ENCODE measurements around the gene RSKR. TPM values are rescaled to one million over a fixed set of nuclear protein-coding genes. Genes with fewer than 3 reads are reported as not detected.

RSKR gene
- total and polyA plus RNA-seq, 2 donors (not counting 1 experiment from before 2014, with no cell fraction given) = 20.3 to 31.9 TPM

DNA sequence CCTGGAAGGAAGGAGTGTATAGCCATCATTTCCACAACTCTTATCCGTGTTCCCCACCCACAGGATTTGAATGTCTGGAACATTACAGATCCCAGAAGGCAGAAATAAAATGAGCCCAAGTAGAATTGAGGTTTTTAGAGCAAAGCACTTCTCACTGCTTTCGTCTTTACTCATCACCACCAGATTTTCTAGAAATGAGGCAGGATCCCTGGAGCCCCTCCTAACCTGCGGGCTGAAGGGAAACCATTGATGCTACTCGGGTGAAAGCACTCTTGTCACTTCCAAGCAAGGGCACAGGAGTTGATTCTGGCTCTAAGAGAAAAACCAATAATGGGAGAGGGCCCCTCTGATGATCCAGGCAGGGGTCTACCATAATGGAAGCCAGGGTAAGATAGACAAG is 34.5 kb downstream of the RSKR start:
- no peak overlapping the region for H3K4me3 Mint-ChIP-seq
- intact Hi-C loops (cut with micrococcal nuclease) = loop anchor here (10.0 kb wide), 1 partner anchor 135 kb away; the partner anchor contains the start of genes PROCA1, RAB34 and RPL23A
- H3K27ac ChIP-seq (ENCODE audit: low read length in 2 of 2) = no peak overlapping the region
- H4K20me1 ChIP-seq (ENCODE audit: control insufficient read depth, insufficient read depth, low read length, poor library complexity, severe bottlenecking) = no peaks in the 10 kb centered on the region
- no peaks in the 10 kb centered on the region for H3K9me3 Mint-ChIP-seq (ENCODE audit: insufficient read depth)
- no peak for DNase-seq
- no peak overlapping the region for H2AFZ ChIP-seq (ENCODE audit: insufficient read depth, low read depth, low read length, poor library complexity, severe bottlenecking)
- H3K9ac ChIP-seq (ENCODE audit: low read length) = no peak overlapping the region
- ChIA-PET CTCF (interaction anchor here (0.7 to 2.5 kb wide), 2 partner anchors 18 to 221 kb away, joined by 3 to 6 read pairs; no protein-coding TSS in a partner anchor), POLR2A (no interaction called here)
- no peak for ATAC-seq (ENCODE audit: low read depth)
- H3K4me3 ChIP-seq (ENCODE audit: control extremely low read depth in 1 of 5, extremely low read depth in 1 of 5, insufficient read depth in 1 of 5, low read depth in 2 of 5, low read length in 4 of 5) = no peak overlapping the region
- no peaks in the 10 kb centered on the region for H3K9me3 ChIP-seq (ENCODE audit: control extremely low read depth in 1 of 3, control insufficient read depth in 2 of 3, insufficient read depth in 1 of 3, low read length in 2 of 3)
- H3K4me1 ChIP-seq (ENCODE audit: control insufficient read depth in 2 of 2, insufficient read depth in 2 of 2, low read length in 2 of 2) = peaks cover 10 to 17% of the 10 kb centered on the region in 2 donors
- H3K79me2 ChIP-seq (ENCODE audit: control insufficient read depth, insufficient read depth, low read length) = peaks cover 20% of the 10 kb centered on the region
- no peak overlapping the region for H3K27ac Mint-ChIP-seq
- no peaks in the 10 kb centered on the region for H3K27me3 Mint-ChIP-seq
- H3K4me1 Mint-ChIP-seq = peaks cover 14% of the 10 kb centered on the region
- WGBS (ENCODE audit: insufficient coverage) = 88% methylated on average over 2 of the region's 4 CpGs
- no peaks in the 10 kb centered on the region for H3K27me3 ChIP-seq (replicated peaks in 1 of 4; ENCODE audit: control extremely low read depth in 1 of 4, control insufficient read depth in 3 of 4, insufficient read depth in 4 of 4, low read length in 3 of 4)
- no peak overlapping the region for H3K4me2 ChIP-seq (replicated peaks; ENCODE audit: low read depth, low read length, poor library complexity, severe bottlenecking)
- H3K36me3 ChIP-seq (replicated peaks in 1 of 2; ENCODE audit: control extremely low read depth in 1 of 2, control insufficient read depth in 1 of 2, extremely low read depth in 1 of 2, insufficient read depth in 2 of 2, low read length in 1 of 2) = peaks cover 0 to 5% of the 10 kb centered on the region in 2 experiments
- TF ChIP-seq, protein P1, sequence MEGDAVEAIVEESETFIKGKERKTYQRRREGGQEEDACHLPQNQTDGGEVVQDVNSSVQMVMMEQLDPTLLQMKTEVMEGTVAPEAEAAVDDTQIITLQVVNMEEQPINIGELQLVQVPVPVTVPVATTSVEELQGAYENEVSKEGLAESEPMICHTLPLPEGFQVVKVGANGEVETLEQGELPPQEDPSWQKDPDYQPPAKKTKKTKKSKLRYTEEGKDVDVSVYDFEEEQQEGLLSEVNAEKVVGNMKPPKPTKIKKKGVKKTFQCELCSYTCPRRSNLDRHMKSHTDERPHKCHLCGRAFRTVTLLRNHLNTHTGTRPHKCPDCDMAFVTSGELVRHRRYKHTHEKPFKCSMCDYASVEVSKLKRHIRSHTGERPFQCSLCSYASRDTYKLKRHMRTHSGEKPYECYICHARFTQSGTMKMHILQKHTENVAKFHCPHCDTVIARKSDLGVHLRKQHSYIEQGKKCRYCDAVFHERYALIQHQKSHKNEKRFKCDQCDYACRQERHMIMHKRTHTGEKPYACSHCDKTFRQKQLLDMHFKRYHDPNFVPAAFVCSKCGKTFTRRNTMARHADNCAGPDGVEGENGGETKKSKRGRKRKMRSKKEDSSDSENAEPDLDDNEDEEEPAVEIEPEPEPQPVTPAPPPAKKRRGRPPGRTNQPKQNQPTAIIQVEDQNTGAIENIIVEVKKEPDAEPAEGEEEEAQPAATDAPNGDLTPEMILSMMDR (IDR thresholded peaks at IDR 0.05) = no peak
- TF ChIP-seq EZH2 (IDR thresholded peaks at IDR 0.05; ENCODE audit: borderline replicate concordance, insufficient read depth, low read depth, low read length, poor library complexity, severe bottlenecking) = no peak

All from B cell (primary cell).